Osteocyte (in vitro differentiated cells): ENCODE measurements around the gene IL31RA. TPM values are rescaled to one million over a fixed set of nuclear protein-coding genes. Genes with fewer than 3 reads are reported as not detected.

Experiments
- DNase-seq: peaks from one replicate; pipeline ENCODE4 v3.0.0; 2021; ENCODE audit warnings: mixed read lengths; ENCODE audit not compliant: unreplicated experiment; ENCODE audit errors: extremely low spot score
- H3K27ac Mint-ChIP-seq: one replicate; pipeline ENCODE4 v1.8.0; 2021; ENCODE audit warnings: mild to moderate bottlenecking, mixed read lengths; ENCODE audit not compliant: unreplicated experiment
- H3K27me3 Mint-ChIP-seq: one replicate; pipeline ENCODE4 v1.8.0; 2021; ENCODE audit warnings: mixed read lengths; ENCODE audit not compliant: unreplicated experiment
- H3K36me3 Mint-ChIP-seq: one replicate; pipeline ENCODE4 v1.8.0; 2021; ENCODE audit warnings: mixed read lengths; ENCODE audit not compliant: unreplicated experiment
- H3K4me1 Mint-ChIP-seq: one replicate; pipeline ENCODE4 v1.8.0; 2021; ENCODE audit warnings: mixed read lengths; ENCODE audit not compliant: unreplicated experiment
- H3K4me3 Mint-ChIP-seq: one replicate; pipeline ENCODE4 v1.8.0; 2021; ENCODE audit warnings: mild to moderate bottlenecking, moderate library complexity, mixed read lengths; ENCODE audit not compliant: unreplicated experiment
- H3K9me3 Mint-ChIP-seq: one replicate; pipeline ENCODE4 v1.8.0; 2021; ENCODE audit warnings: mixed read lengths; ENCODE audit not compliant: unreplicated experiment
- total RNA-seq: library from RNA; stranded (reverse); gene quantifications from 2 replicates; pipeline ENCODE4 v1.2.1, GENCODE V29; 2021
- TF ChIP-seq, protein P1 (sequence below): fragments of 200-600 bp; sonication (generic); IDR thresholded peaks from 2 replicates; pipeline ENCODE4 v1.5.0; 2021; ENCODE audit warnings: antibody characterized with exemption, mild to moderate bottlenecking, moderate library complexity

Gene IL31RA
- total RNA-seq, 1 donor from 2014 or later = not detected

DNA sequence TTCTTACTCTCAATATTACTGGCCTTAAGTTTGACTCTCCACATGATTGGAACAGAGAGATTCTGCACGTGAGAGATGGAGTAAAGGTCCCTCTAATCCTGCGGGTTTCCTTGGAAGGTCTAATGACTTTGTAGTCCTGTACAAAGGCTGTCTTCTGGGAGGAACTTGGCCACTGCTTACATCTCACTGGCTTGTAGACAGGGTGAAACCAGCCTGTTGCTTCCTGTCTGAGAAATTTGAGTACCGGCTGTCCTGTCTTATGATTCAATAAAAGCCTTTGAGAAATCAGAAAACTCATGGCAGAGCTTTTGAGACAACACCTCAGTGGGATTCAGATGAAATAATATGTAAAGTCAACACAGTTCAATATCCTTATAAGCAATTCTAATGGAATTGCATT lies 43.0 kb downstream of the IL31RA start:
- Mint-ChIP-seq H3K9me3 (no peaks in the 10 kb centered on the region), H3K36me3 (no peaks in the 10 kb centered on the region), H3K4me1 (peaks cover 12% of the 10 kb centered on the region), H3K27me3 (no peaks in the 10 kb centered on the region), H3K27ac (peak overlapping the region; percentile 41), H3K4me3 (no peak overlapping the region)
- TF ChIP-seq, protein P1, sequence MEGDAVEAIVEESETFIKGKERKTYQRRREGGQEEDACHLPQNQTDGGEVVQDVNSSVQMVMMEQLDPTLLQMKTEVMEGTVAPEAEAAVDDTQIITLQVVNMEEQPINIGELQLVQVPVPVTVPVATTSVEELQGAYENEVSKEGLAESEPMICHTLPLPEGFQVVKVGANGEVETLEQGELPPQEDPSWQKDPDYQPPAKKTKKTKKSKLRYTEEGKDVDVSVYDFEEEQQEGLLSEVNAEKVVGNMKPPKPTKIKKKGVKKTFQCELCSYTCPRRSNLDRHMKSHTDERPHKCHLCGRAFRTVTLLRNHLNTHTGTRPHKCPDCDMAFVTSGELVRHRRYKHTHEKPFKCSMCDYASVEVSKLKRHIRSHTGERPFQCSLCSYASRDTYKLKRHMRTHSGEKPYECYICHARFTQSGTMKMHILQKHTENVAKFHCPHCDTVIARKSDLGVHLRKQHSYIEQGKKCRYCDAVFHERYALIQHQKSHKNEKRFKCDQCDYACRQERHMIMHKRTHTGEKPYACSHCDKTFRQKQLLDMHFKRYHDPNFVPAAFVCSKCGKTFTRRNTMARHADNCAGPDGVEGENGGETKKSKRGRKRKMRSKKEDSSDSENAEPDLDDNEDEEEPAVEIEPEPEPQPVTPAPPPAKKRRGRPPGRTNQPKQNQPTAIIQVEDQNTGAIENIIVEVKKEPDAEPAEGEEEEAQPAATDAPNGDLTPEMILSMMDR = no peak
- DNase-seq = no peak

- DNase-seq = no peak
- Mint-ChIP-seq H3K27ac (no peak overlapping the region), H3K27me3 (no peaks in the 10 kb centered on the region), H3K4me3 (no peak overlapping the region), H3K9me3 (no peaks in the 10 kb centered on the region), H3K4me1 (peaks cover 15% of the 10 kb centered on the region), H3K36me3 (no peaks in the 10 kb centered on the region)
- TF ChIP-seq, protein P1 = no peak
Observed at GRCh38 chr5:55895346-55895745, 44.2 kb downstream of the IL31RA start.

DNA sequence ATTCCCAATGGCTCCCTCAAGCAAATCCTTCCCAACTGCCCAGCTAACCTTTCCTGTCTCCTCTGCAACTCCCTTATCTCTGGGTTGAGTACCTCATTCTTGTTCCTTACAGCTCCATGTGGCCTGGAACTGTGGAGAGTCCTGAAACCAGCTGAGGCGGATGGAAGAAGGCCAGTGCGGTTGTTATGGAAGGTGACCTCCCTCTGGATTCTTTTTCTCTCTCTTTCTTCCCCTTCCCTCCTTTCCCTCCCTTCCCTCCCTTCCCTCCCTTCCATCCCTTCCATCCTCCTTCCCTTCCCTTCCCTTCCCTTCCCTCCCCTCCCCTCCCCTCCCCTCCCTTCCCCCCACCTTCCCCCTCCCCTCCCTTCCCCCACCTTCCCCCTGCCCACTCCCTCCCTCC lies 45.1 kb downstream of the IL31RA start:
- Mint-ChIP-seq H3K27me3 (no peaks in the 10 kb centered on the region), H3K36me3 (no peaks in the 10 kb centered on the region), H3K9me3 (no peaks in the 10 kb centered on the region), H3K27ac (no peak overlapping the region), H3K4me1 (peaks cover 16% of the 10 kb centered on the region), H3K4me3 (no peak overlapping the region)
- no peak for DNase-seq
- TF ChIP-seq, protein P1 = no peak

- Mint-ChIP-seq H3K4me1 (peaks cover 16% of the 10 kb centered on the region), H3K36me3 (no peaks in the 10 kb centered on the region), H3K27ac (no peak overlapping the region), H3K27me3 (no peaks in the 10 kb centered on the region), H3K4me3 (no peak overlapping the region), H3K9me3 (no peaks in the 10 kb centered on the region)
- no peak for DNase-seq
- TF ChIP-seq, protein P1 = no peak
Observed at GRCh38 chr5:55896663-55897062, 45.5 kb downstream of the IL31RA start.

DNA sequence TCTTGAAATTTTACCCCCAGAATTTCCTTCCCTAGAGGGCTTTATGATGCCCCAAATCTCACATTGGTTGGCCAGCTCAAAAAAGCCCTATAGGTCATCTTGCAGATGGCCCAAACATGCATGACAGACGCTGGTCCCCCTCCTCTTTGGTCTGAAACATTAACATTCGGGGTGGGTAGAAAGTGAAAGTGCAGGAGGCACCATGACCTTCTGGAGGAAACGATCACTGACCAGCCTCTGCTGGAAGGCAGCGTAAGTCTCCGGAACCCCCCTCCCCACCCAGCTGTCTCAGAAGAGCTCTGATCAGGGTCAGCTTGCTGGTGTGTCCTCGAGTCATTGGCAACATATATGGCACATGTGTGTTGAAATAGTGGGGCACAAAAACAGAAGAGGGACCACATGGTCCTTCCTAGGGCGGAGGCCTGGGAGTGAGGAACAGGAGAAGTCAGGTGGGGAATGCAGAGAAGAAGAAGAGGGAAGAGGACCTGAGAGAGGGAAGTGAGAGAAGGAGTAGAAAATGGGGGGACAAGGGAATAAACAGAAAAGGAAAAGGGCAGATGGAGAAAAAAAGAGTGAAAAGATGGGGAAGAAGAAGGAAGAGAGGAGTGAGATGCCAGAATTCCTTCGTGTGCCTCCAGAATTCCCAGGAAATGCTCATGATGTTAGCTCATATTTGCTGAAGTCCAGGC lies 46.2 kb downstream of the IL31RA start:
- no peaks in the 10 kb centered on the region for H3K9me3 Mint-ChIP-seq
- no peak for DNase-seq
- no peaks in the 10 kb centered on the region for H3K27me3 Mint-ChIP-seq
- H3K36me3 Mint-ChIP-seq = no peaks in the 10 kb centered on the region
- TF ChIP-seq, protein P1 = no peak
- H3K27ac Mint-ChIP-seq = peak overlapping the region; percentile 78
- peak overlapping the region; percentile 52 for H3K4me3 Mint-ChIP-seq
- peaks cover 16% of the 10 kb centered on the region for H3K4me1 Mint-ChIP-seq
